Measurements from ENCODE around the gene CALD1. TPM values are rescaled to one million over a fixed set of nuclear protein-coding genes. Genes with fewer than 3 reads are reported as not detected.
A peak's percentile ranks its signal among the peaks of the same experiment; 100 is the strongest.

The CALD1 gene
- total and polyA plus RNA-seq, 8 donors = 146 to 1,007 (median 302) TPM

- TF ChIP-seq POLR2AphosphoS5 (IDR thresholded peaks at IDR 0.05) (no peak), POLR2A (IDR thresholded peaks at IDR 0.05) (no peak), EP300 (IDR thresholded peaks at IDR 0.05) (no peak)
- TF ChIP-seq, protein P1, sequence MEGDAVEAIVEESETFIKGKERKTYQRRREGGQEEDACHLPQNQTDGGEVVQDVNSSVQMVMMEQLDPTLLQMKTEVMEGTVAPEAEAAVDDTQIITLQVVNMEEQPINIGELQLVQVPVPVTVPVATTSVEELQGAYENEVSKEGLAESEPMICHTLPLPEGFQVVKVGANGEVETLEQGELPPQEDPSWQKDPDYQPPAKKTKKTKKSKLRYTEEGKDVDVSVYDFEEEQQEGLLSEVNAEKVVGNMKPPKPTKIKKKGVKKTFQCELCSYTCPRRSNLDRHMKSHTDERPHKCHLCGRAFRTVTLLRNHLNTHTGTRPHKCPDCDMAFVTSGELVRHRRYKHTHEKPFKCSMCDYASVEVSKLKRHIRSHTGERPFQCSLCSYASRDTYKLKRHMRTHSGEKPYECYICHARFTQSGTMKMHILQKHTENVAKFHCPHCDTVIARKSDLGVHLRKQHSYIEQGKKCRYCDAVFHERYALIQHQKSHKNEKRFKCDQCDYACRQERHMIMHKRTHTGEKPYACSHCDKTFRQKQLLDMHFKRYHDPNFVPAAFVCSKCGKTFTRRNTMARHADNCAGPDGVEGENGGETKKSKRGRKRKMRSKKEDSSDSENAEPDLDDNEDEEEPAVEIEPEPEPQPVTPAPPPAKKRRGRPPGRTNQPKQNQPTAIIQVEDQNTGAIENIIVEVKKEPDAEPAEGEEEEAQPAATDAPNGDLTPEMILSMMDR (IDR thresholded peaks at IDR 0.05) = no peak
Observed at GRCh38 chr7:134870156-134870555, 90.7 kb downstream of the CALD1 start.

DNA sequence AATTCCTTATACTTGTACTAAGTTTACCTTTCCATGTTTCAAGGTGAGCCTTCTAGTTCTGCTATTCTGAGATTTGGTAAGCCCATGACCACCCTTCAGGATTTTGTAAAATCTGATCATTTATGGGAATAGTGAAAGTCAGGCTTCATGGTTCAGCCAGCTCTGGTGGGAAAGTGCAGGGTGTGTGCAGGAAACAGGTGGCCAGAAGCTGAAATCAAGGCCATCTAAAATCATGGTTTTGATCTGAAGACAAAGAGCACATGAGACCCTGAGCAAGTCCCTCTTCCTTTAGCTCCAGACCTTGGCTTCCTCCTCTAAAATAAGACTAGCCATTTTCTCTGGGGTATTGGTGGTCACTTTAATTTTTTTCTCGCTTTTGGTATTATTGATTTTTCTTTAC is 91.3 kb downstream of the CALD1 start:
- Histone ChIP-seq H3K27ac (peak overlapping the region in 2 of 5 donors; percentile 18 to 29), H3K36me3 (peaks cover 0 to 21% (median 6%) of the 10 kb centered on the region in 4 donors), H3K27me3 (no peaks in the 10 kb centered on the region), H3K4me3 (no peak overlapping the region), H3K4me1 (peaks cover 3 to 67% (median 28%) of the 10 kb centered on the region in 4 donors), H3K9me3 (no peaks in the 10 kb centered on the region)
- intact Hi-C loops (cut with DNase I; ENCODE audit: low total_unique reads) = no loop called here
- TF ChIP-seq POLR2A (IDR thresholded peaks at IDR 0.05) (no peak), POLR2AphosphoS5 (IDR thresholded peaks at IDR 0.05) (no peak), EP300 (IDR thresholded peaks at IDR 0.05) (no peak)
- TF ChIP-seq, protein P1 (IDR thresholded peaks at IDR 0.05) = no peak
- no peak for DNase-seq
- 81 to 98% (median 90%) methylated on average over 1 of the region's 1 CpG for whole genome bisulfite sequencing, 5 donors

More at GRCh38 chr7:134870156-134870555, 90.7 kb downstream of the CALD1 start:
- intact Hi-C loops (cut with DNase I; ENCODE audit: low total_unique reads) = no loop called here
- Histone ChIP-seq H3K4me1 (peaks cover 6 to 68% (median 29%) of the 10 kb centered on the region in 4 donors), H3K4me3 (no peak overlapping the region), H3K27me3 (no peaks in the 10 kb centered on the region), H3K36me3 (peaks cover 0 to 21% (median 6%) of the 10 kb centered on the region in 4 donors), H3K27ac (peak overlapping the region in 3 of 5 donors; percentile 18 to 29 (median 18)), H3K9me3 (no peaks in the 10 kb centered on the region)
- no peak for DNase-seq
- WGBS, 5 donors = 77 to 92% (median 84%) methylated on average over 5 of the region's 5 CpGs

DNA sequence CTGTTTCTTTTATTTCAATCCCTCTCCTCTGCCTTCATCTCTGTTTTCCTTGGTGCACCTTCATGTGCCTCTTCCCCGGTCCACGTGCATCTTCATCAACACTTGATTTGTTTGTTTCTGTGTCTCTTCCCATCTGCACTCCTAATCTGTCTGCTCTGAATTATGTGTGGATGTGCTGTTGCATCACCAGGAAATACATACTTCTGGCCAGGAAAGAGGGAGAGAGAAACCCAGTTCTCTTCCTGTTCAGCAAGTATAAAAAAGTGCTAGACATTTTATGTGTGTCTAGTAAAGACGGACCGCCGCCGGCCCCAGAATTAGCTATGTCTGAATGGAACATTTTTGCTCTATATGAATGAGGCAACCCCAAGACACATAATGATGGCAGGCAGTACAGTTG is 93.8 kb downstream of the CALD1 start:
- Histone ChIP-seq H3K27me3 (no peaks in the 10 kb centered on the region), H3K4me3 (no peak overlapping the region), H3K4me1 (peaks cover 0 to 45% (median 23%) of the 10 kb centered on the region in 4 donors), H3K36me3 (peaks cover 0 to 13% (median 5%) of the 10 kb centered on the region in 4 donors), H3K9me3 (no peaks in the 10 kb centered on the region), H3K27ac (peak overlapping the region in 3 of 5 donors; percentile 43 to 57 (median 43))
- 69 to 84% (median 76%) methylated on average over 6 of the region's 6 CpGs for WGBS, 5 donors
- TF ChIP-seq EP300 (IDR thresholded peaks at IDR 0.05) = no peak
- no peak for TF ChIP-seq POLR2AphosphoS5 (IDR thresholded peaks at IDR 0.05)
- TF ChIP-seq, protein P1 (IDR thresholded peaks at IDR 0.05) = no peak
- no peak for TF ChIP-seq POLR2A (IDR thresholded peaks at IDR 0.05)
- DNase-seq = no peak
- intact Hi-C loops (cut with DNase I; ENCODE audit: low total_unique reads) = no loop called here

GRCh38 chr7:134874407-134874806 is 95.0 kb downstream of the CALD1 start:
- intact Hi-C loops (cut with DNase I; ENCODE audit: low total_unique reads) = no loop called here
- no peak for DNase-seq
- H3K27me3 ChIP-seq = no peaks in the 10 kb centered on the region
- H3K36me3 ChIP-seq = peaks cover 0 to 2% (median 0%) of the 10 kb centered on the region in 4 donors
- H3K27ac ChIP-seq = peak overlapping the region in 2 of 5 donors; percentile 43 to 57
- TF ChIP-seq POLR2A (IDR thresholded peaks at IDR 0.05) (no peak), EP300 (IDR thresholded peaks at IDR 0.05) (no peak), POLR2AphosphoS5 (IDR thresholded peaks at IDR 0.05) (no peak)
- TF ChIP-seq, protein P1 (IDR thresholded peaks at IDR 0.05) = no peak
- no peaks in the 10 kb centered on the region for H3K9me3 ChIP-seq
- 75 to 92% (median 85%) methylated on average over 5 of the region's 5 CpGs for WGBS, 5 donors
- H3K4me3 ChIP-seq = no peak overlapping the region
- peaks cover 0 to 45% (median 26%) of the 10 kb centered on the region in 4 donors for H3K4me1 ChIP-seq

Data from stomach (tissue), 9 donors.